Uterus (tissue), 4 donors: ENCODE data around the gene CMBL. TPM values are rescaled to one million over a fixed set of nuclear protein-coding genes. Genes with fewer than 3 reads are reported as not detected.

Experiments
- DNase-seq, 2 donors: peaks; one replicate each; pipeline ENCODE4 v3.0.0-alpha.2; 2019 to 2020
- H3K27ac ChIP-seq, 2 donors: fragments of 200-600 bp; sonication (generic); 1 replicate in 1 of 2; 2 replicates in 1 of 2; pipeline ENCODE4 v1.5.1; 2016 to 2018
- H3K27me3 ChIP-seq, 2 donors: fragments of 200-600 bp; sonication (generic); one replicate each; pipeline ENCODE4 v1.5.1; 2018 to 2019; ENCODE audit warnings: control low read depth in 1 of 2
- H3K36me3 ChIP-seq, 2 donors: fragments of 200-600 bp; sonication (generic); one replicate each; pipeline ENCODE4 v1.5.1; 2019; ENCODE audit warnings: control low read depth in 1 of 2
- H3K4me1 ChIP-seq, 2 donors: fragments of 200-600 bp; sonication (generic); one replicate each; pipeline ENCODE4 v1.5.1; 2018 to 2019; ENCODE audit warnings: control low read depth in 1 of 2
- H3K4me3 ChIP-seq, 2 donors: fragments of 200-600 bp; sonication (generic); 1 replicate in 1 of 2; 2 replicates in 1 of 2; pipeline ENCODE4 v1.5.1; 2018 to 2019; ENCODE audit warnings: mild to moderate bottlenecking in 1 of 2
- H3K9me3 ChIP-seq, 2 donors: fragments of 200-600 bp; sonication (generic); one replicate each; pipeline ENCODE4 v1.5.1; 2019; ENCODE audit warnings: control low read depth in 1 of 2
- CTCF ChIP-seq, 4 experiments: fragments of 200-600 bp in 2 of 4; fragments of 450-650 bp in 2 of 4; sonication (generic) in 2 of 4; IDR thresholded peaks; one replicate each; pipeline ENCODE4 v1.5.1; 2016 to 2019; ENCODE audit warnings: antibody characterized with exemption in 4 of 4, mild to moderate bottlenecking in 2 of 4, moderate library complexity in 1 of 4
- POLR2A ChIP-seq, 2 donors: fragments of 450-650 bp; IDR thresholded peaks; one replicate each; pipeline ENCODE4 v1.6.1; 2016; ENCODE audit warnings: antibody characterized with exemption in 2 of 2, mild to moderate bottlenecking in 1 of 2, moderate library complexity in 1 of 2
- intact Hi-C: fragments of 100-400 bp; cut with DNase I; formaldehyde crosslinking; loops from one replicate; pipeline ENCODE4 v1.15.1; 2023; ENCODE audit warnings: low total_unique reads
- small RNA-seq: library from RNA; depleted of rRNA; stranded (forward); fragments of <200 nt; gene quantifications from one replicate; pipeline ENCODE3, GENCODE V24; 2016
- total RNA-seq, 4 donors: library from RNA; depleted of rRNA in 3 of 4; stranded (reverse); fragments of >200 nt in 3 of 4; gene quantifications; one replicate each; pipeline versions ENCODE4 v1.1.0 to v1.2.4, GENCODE V29; 2014 to 2023
- donor health status: DM: yes; HTN: yes; CAD: no.

Gene CMBL
- total RNA-seq, 4 donors from 2014 or later: 1.5 to 20.3 (median 9.1) TPM

GRCh38 chr5:10232386-10232785 is 75.3 kb downstream of the CMBL start:
- Histone ChIP-seq H3K9me3 (no peaks in the 10 kb centered on the region), H3K27ac (no peak overlapping the region), H3K36me3 (no peaks in the 10 kb centered on the region), H3K4me1 (no peaks in the 10 kb centered on the region), H3K27me3 (no peaks in the 10 kb centered on the region), H3K4me3 (no peak overlapping the region)
- DNase-seq: no peak
- TF ChIP-seq POLR2A (IDR thresholded peaks at IDR 0.05): no peak
- no peak for TF ChIP-seq CTCF (IDR thresholded peaks at IDR 0.05)
- intact Hi-C loops: no loop called here

GRCh38 chr5:10229306-10230048 is 78.2 kb downstream of the CMBL start:
- Histone ChIP-seq H3K36me3 (no peaks in the 10 kb centered on the region), H3K4me3 (no peak overlapping the region), H3K27ac (no peak overlapping the region), H3K27me3 (no peaks in the 10 kb centered on the region), H3K4me1 (no peaks in the 10 kb centered on the region), H3K9me3 (no peaks in the 10 kb centered on the region)
- no peak for DNase-seq
- intact Hi-C loops: no loop called here
- no peak for TF ChIP-seq CTCF (IDR thresholded peaks at IDR 0.05)
- TF ChIP-seq POLR2A (IDR thresholded peaks at IDR 0.05): no peak

- TF ChIP-seq CTCF (IDR thresholded peaks at IDR 0.05) (no peak), POLR2A (IDR thresholded peaks at IDR 0.05) (no peak)
- no peak for DNase-seq
- no peaks in the 10 kb centered on the region for H3K4me1 ChIP-seq
- no peak overlapping the region for H3K4me3 ChIP-seq
- no peaks in the 10 kb centered on the region for H3K27me3 ChIP-seq
- H3K36me3 ChIP-seq: no peaks in the 10 kb centered on the region
- H3K9me3 ChIP-seq: no peaks in the 10 kb centered on the region
- H3K27ac ChIP-seq: no peak overlapping the region
- intact Hi-C loops: no loop called here
Observed at GRCh38 chr5:10228288-10228687, 79.4 kb downstream of the CMBL start.

Small RNA genes within 50 kb of the gene (small RNA-seq; reads per million reads assigned to genes)
- not detected for gene RF00019

Other genes starting within 250 kb of the CMBL start
- gene ATPSCKMT, start 58.0 kb downstream of the CMBL start, total RNA-seq: 10 to 100 TPM in 3 of 4 donors, 1 to 10 TPM in 1; 4.1 to 62.4 (median 21.9) TPM
- gene CCT5, start 57.6 kb downstream of the CMBL start, total RNA-seq: 100 to 1,000 TPM in 1 of 4 donors, 10 to 100 TPM in 3; 57.6 to 251 (median 81.2) TPM
- gene MARCHF6, start 45.8 kb upstream of the CMBL start, total RNA-seq: 100 to 1,000 TPM in 3 of 4 donors, 10 to 100 TPM in 1; 62.1 to 234 (median 178) TPM
- 1 to 10 TPM in 1 of 4 donors, not detected in 3; 6.3 TPM for gene ROPN1L, start 134.0 kb upstream of the CMBL start, total RNA-seq